ENCODE results near the gene TSEN54.

The TSEN54 gene

GRCh38 chr17:75536366-75536765 is 20.0 kb downstream of the TSEN54 start:
- DNase-seq (ENCODE audit: low read depth in 1 of 2, low spot score in 1 of 2) = no peak
- Histone ChIP-seq H3K27ac (replicated peaks) (no peak overlapping the region), H3K27me3 (ENCODE audit: insufficient read depth, poor library complexity, severe bottlenecking) (no peaks in the 10 kb centered on the region), H3K4me3 (replicated peaks; ENCODE audit: insufficient read depth, low read length) (no peak overlapping the region)
- TF ChIP-seq POLR2AphosphoS5 (IDR thresholded peaks at IDR 0.05; ENCODE audit: low read depth) (no peak), GABPA (IDR thresholded peaks at IDR 0.05; ENCODE audit: low read depth) (no peak), CTCF (IDR thresholded peaks at IDR 0.05; ENCODE audit: insufficient read depth, low read length) (no peak), SPI1 (IDR thresholded peaks at IDR 0.05; ENCODE audit: borderline replicate concordance, low read depth) (no peak), REST (IDR thresholded peaks at IDR 0.05; ENCODE audit: insufficient replicate concordance, low read depth) (no peak)

- Histone ChIP-seq H3K27ac (replicated peaks) (no peak overlapping the region), H3K27me3 (ENCODE audit: insufficient read depth, poor library complexity, severe bottlenecking) (no peaks in the 10 kb centered on the region), H3K4me3 (replicated peaks; ENCODE audit: insufficient read depth, low read length) (no peak overlapping the region)
- no peak for DNase-seq (ENCODE audit: low read depth in 1 of 2, low spot score in 1 of 2)
- no peak for TF ChIP-seq POLR2AphosphoS5 (IDR thresholded peaks at IDR 0.05; ENCODE audit: low read depth)
- TF ChIP-seq SPI1 (IDR thresholded peaks at IDR 0.05; ENCODE audit: borderline replicate concordance, low read depth) = no peak
- no peak for TF ChIP-seq GABPA (IDR thresholded peaks at IDR 0.05; ENCODE audit: low read depth)
- TF ChIP-seq CTCF (IDR thresholded peaks at IDR 0.05; ENCODE audit: insufficient read depth, low read length) = no peak
- TF ChIP-seq REST (IDR thresholded peaks at IDR 0.05; ENCODE audit: insufficient replicate concordance, low read depth) = no peak
Measured at GRCh38 chr17:75539967-75540729, 23.8 kb downstream of the TSEN54 start.

- H3K4me3 ChIP-seq (replicated peaks; ENCODE audit: insufficient read depth, low read length) = no peak overlapping the region
- no peak for TF ChIP-seq GABPA (IDR thresholded peaks at IDR 0.05; ENCODE audit: low read depth)
- no peak for TF ChIP-seq CTCF (IDR thresholded peaks at IDR 0.05; ENCODE audit: insufficient read depth, low read length)
- TF ChIP-seq SPI1 (IDR thresholded peaks at IDR 0.05; ENCODE audit: borderline replicate concordance, low read depth) = no peak
- TF ChIP-seq POLR2AphosphoS5 (IDR thresholded peaks at IDR 0.05; ENCODE audit: low read depth) = no peak
- no peak for TF ChIP-seq REST (IDR thresholded peaks at IDR 0.05; ENCODE audit: insufficient replicate concordance, low read depth)
- DNase-seq (ENCODE audit: low read depth in 1 of 2, low spot score in 1 of 2) = no peak
- H3K27me3 ChIP-seq (ENCODE audit: insufficient read depth, poor library complexity, severe bottlenecking) = no peaks in the 10 kb centered on the region
- no peak overlapping the region for H3K27ac ChIP-seq (replicated peaks)
Measured at GRCh38 chr17:75540923-75541503, 24.7 kb downstream of the TSEN54 start.
